ENCODE measurements around the gene CFAP251.

DNA sequence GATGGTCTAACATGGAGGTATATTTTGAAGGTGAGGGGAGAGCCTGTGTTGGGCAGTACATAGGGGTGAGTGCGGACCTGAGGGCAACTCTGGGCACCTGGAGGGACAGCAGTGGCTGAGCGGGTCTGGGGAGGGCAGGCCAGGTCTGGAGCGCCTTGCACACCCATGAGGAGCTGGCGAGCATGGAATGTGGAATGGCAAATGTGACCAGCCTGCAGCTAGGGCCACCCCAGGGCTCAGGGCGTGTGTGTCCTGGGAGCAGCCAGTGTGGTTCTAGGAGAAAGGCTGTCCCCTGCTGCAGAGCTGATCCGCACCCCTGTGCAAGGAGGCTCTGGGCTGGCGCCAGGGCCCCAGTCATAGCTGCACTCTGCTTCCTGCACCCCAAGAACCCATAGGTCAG lies 127.8 kb downstream of the CFAP251 start:
- no peak for TF ChIP-seq EZH2phosphoT487 (IDR thresholded peaks at IDR 0.05; ENCODE audit: borderline replicate concordance, low read length)
- TF ChIP-seq, protein P1, sequence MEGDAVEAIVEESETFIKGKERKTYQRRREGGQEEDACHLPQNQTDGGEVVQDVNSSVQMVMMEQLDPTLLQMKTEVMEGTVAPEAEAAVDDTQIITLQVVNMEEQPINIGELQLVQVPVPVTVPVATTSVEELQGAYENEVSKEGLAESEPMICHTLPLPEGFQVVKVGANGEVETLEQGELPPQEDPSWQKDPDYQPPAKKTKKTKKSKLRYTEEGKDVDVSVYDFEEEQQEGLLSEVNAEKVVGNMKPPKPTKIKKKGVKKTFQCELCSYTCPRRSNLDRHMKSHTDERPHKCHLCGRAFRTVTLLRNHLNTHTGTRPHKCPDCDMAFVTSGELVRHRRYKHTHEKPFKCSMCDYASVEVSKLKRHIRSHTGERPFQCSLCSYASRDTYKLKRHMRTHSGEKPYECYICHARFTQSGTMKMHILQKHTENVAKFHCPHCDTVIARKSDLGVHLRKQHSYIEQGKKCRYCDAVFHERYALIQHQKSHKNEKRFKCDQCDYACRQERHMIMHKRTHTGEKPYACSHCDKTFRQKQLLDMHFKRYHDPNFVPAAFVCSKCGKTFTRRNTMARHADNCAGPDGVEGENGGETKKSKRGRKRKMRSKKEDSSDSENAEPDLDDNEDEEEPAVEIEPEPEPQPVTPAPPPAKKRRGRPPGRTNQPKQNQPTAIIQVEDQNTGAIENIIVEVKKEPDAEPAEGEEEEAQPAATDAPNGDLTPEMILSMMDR (conservative IDR thresholded peaks at IDR 0.05; ENCODE audit: low read depth, low read length) = no peak
